Stimulated activated CD8-positive, alpha-beta memory T cell treated with anti-CD3 and anti-CD28 coated beads, Interleukin-15, amount 100 ng/mL, for 24 hours (primary cell): ENCODE results near the gene CTXND1.

Experiments used
- DNase-seq: peaks from one replicate; pipeline ENCODE4 v3.0.0-alpha.2; 2020; ENCODE audit warnings: low read depth

Gene CTXND1

GRCh38 chr15:80208758-80209734 lies 43.0 kb downstream of the CTXND1 start:
- no peak for DNase-seq

- DNase-seq: no peak
Measured at GRCh38 chr15:80207887-80208286, 44.1 kb downstream of the CTXND1 start.

- DNase-seq: no peak
Measured at GRCh38 chr15:80204231-80204630, 47.8 kb downstream of the CTXND1 start.

- DNase-seq: no peak
Measured at GRCh38 chr15:80203361-80203885, 48.6 kb downstream of the CTXND1 start.

GRCh38 chr15:80202641-80203360 lies 49.2 kb downstream of the CTXND1 start:
- DNase-seq: no peak

- no peak for DNase-seq
Measured at GRCh38 chr15:80202016-80202315, 50.0 kb downstream of the CTXND1 start.

GRCh38 chr15:80201256-80202015 lies 50.6 kb downstream of the CTXND1 start:
- no peak for DNase-seq

- no peak for DNase-seq
Measured at GRCh38 chr15:80199869-80200268, 52.1 kb downstream of the CTXND1 start.

- DNase-seq: no peak
Measured at GRCh38 chr15:80199366-80199765, 52.6 kb downstream of the CTXND1 start.

GRCh38 chr15:80194914-80195313 lies 57.1 kb downstream of the CTXND1 start:
- DNase-seq: no peak

GRCh38 chr15:80194186-80194585 lies 57.8 kb downstream of the CTXND1 start:
- no peak for DNase-seq

GRCh38 chr15:80191897-80192595 lies 60.0 kb downstream of the CTXND1 start:
- DNase-seq: no peak

GRCh38 chr15:80191198-80191597 lies 60.8 kb downstream of the CTXND1 start:
- DNase-seq: no peak

GRCh38 chr15:80188251-80188650 lies 63.8 kb downstream of the CTXND1 start:
- no peak for DNase-seq

GRCh38 chr15:80186597-80186996 lies 65.4 kb downstream of the CTXND1 start:
- DNase-seq: no peak

GRCh38 chr15:80186066-80186465 lies 65.9 kb downstream of the CTXND1 start:
- DNase-seq: no peak

- DNase-seq: no peak
Measured at GRCh38 chr15:80185152-80185551, 66.9 kb downstream of the CTXND1 start.

GRCh38 chr15:80184554-80184953 lies 67.5 kb downstream of the CTXND1 start:
- DNase-seq: no peak

- no peak for DNase-seq
Measured at GRCh38 chr15:80183886-80184285, 68.1 kb downstream of the CTXND1 start.

GRCh38 chr15:80183306-80183705 lies 68.7 kb downstream of the CTXND1 start:
- no peak for DNase-seq

GRCh38 chr15:80182611-80183261 lies 69.3 kb downstream of the CTXND1 start:
- no peak for DNase-seq
